Subcutaneous preadipocyte (primary cell): ENCODE results near the gene SAC3D1. TPM values are rescaled to one million over a fixed set of nuclear protein-coding genes. Genes with fewer than 3 reads are reported as not detected.

ENCODE experiments used
- small RNA-seq: library from RNA; depleted of rRNA; stranded (forward); fragments of <200 nt; gene quantifications from one replicate; pipeline ENCODE3, GENCODE V24; 2012
- total RNA-seq: library from RNA; depleted of rRNA; stranded (reverse); fragments of >200 nt; gene quantifications from 2 replicates; pipeline ENCODE4 v1.2.3, GENCODE V29; 2012

SAC3D1 gene
- total RNA-seq: 17.6 and 19.4 TPM in 2 replicates

DNA sequence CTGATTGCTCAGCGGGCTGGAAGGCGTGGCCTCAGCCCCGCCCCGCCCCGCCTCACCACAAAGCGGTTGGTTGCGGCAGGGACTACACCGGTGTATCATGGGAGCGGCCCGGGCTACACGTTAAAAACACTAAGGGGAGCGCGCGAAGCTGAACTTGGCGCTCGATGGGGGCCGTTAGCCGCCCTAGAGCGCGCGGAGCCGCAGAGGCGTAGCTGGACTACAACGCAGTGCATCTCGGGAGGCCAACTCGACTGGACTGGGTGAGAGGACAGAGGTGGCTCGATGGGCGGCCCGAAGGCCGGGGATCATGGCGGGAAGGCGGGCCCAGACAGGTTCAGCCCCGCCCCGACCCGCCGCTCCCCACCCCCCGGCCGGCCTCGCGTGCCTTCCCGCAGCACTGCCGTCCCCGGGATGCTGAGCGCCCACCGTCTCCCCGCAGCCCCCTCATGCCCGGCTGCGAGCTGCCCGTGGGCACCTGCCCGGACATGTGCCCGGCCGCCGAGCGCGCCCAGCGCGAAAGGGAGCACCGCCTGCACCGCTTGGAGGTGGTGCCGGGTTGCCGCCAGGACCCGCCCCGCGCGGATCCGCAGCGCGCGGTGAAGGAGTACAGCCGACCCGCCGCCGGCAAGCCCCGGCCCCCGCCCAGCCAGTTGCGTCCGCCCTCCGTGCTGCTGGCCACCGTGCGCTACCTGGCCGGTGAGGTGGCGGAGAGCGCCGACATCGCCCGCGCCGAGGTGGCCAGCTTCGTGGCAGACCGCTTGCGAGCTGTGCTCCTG is at the start of gene SAC3D1:
Gene SAC3D1 (plus strand): TSS at position 364 of the 776 bp plus-strand sequence. CDS start 83 bp downstream, at position 447.

DNA sequence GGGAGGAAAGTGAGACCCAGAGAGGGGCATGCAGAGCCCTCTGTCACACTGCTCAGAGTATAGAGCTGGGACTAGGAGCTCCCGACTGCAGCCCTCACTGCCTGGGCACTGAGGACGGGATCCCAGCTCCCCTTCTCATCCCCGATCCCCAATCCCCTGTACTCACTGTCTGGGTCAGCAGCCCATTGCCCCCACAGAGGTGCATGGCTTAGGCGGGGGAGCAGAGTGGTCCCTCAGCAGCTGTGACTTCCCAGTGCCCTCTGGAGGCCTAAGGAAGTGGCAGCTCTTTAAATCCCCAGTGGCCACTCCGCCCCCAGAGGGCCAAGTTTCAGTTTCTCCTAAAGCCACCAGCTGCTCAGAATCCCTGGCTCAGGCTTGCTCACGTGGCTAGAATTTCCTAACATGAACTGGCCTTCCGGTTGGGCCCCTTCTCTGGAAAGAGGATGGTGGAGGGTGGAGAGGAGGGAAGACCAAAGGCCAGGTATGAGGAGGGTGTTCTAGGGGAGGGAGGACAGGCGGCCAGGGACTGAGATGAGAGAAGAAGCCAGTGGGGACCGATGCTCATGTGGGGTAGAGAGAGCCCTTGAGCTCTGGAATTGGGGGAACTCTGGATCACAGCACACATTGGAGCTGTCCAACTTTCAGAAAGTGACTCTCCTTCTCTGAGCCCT is 44.2 kb upstream of the SAC3D1 start, which contains the start of gene BATF2:
Gene BATF2 (minus strand): TSS at position 262 of the 671 bp plus-strand sequence. CDS start 57 bp downstream, at position 205.

DNA sequence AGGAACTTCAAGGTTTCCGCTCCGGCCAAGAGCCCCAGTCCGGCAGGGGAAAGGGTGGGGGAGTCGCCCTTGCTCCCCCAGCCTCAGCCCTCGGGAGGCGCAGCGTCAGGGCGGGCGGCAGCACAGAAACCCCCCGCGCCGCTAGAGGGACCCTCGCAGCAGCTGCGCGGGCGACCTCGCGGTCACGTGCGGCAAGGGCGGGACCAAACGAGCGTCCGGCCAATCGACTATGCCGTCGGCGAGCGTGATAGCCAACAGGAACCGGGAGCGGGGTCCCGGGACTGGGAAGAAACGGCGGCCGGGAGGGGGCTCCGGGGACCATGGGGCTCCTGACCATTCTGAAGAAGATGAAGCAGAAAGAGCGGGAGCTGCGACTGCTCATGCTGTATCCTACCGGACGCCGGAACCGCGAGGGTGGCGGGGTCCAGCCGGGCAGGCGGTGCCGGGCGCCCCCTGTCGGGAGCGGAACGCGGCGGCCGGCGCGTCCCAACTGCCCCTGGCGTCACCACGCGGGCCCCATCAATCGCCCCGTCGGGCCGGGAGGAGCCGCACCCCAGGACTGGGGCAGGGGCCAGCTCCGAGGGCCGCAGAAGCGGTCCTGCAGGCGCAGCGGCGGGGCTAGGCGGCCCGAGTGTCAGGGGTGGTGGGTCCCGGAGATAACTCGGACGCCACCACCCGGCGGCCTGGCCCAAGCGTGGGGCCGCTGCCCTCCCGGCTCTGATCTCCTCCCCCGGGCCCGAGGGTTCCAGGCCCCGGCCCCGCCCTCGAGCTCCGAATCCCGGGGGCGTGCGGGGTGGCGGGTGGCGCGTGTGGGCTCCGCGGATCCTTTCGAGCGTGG is 26.9 kb upstream of the SAC3D1 start, which contains the start of gene ARL2:
Gene ARL2 (plus strand): TSS at position 273 of the 838 bp plus-strand sequence. CDS start 48 bp downstream, at position 321.

DNA sequence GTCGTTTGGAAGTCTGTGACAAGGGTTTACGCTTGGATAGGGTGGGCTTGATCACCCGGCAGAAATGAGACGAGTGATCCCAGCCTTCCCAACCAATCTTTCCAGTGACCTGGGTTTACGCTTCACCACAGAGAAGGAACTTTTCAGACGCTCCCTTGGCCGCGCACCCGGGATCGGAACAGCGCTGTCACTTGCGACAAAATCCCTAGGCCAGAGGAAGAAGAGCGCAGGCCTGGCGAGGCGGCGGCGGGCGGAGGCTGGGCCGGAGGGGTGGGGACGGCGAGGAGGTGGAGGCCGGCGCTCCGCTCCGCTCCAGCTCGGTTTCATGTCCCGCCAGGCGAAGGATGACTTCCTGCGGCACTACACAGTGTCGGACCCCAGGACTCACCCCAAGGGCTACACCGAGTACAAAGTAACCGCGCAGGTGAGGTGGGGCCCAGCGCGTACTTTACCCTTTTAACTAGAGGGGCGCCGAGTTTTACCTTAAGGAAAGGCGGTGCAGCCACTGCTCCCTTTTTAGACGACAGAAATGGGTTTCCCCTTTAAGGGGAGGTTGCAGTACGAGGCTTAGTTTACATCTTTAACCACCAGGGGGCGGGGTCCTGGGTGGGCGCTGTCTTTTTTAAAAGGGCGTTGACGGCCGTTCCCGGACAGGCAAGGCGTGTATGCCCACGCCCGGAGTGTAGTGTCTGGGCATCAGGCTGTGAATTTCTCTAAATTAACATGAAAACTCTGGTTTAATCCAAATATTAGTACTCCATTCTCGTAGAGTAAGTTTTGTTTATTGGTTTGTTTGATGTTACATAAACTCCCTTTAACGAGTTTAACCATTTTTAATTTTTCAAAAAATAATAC is 13.6 kb upstream of the SAC3D1 start, which contains the start of gene SNX15:
Gene SNX15 (plus strand): TSS at position 227 of the 855 bp plus-strand sequence. CDS start 99 bp downstream, at position 326.

DNA sequence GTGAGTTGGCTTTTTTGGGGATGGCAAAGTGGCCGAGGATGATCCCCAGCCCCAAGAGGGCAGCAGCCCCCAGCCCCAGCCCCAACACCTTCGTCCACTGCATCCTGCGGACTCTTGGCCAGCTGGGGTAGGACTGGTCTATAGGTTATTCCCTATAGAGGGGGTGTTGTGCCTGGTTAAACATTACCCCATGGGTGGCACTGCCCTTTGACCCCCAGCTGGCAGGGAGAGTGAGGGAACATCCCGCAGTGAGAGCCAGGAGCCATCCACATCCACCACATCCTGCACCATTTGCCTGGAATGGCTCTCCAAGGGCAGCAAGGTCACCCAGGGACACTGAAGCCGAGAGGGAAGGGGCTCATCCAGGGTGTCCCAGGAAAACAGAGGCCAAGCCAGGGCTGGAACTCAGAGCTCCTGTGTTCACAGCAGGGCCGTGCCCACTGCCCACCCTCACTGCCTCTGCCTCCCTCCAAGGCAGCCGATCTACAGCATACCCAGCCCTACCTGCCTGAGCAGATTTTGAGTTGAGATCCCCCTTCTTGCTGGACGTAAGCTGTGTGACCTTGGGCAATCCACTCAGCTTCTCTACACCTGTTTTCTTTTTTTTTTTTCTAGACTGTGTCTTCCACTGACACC is 17.5 kb downstream of the SAC3D1 start, which contains the start of gene NAALADL1:
Gene NAALADL1 (minus strand): TSS at position 135 of the 636 bp plus-strand sequence. CDS start 32 bp downstream, at position 103.

DNA sequence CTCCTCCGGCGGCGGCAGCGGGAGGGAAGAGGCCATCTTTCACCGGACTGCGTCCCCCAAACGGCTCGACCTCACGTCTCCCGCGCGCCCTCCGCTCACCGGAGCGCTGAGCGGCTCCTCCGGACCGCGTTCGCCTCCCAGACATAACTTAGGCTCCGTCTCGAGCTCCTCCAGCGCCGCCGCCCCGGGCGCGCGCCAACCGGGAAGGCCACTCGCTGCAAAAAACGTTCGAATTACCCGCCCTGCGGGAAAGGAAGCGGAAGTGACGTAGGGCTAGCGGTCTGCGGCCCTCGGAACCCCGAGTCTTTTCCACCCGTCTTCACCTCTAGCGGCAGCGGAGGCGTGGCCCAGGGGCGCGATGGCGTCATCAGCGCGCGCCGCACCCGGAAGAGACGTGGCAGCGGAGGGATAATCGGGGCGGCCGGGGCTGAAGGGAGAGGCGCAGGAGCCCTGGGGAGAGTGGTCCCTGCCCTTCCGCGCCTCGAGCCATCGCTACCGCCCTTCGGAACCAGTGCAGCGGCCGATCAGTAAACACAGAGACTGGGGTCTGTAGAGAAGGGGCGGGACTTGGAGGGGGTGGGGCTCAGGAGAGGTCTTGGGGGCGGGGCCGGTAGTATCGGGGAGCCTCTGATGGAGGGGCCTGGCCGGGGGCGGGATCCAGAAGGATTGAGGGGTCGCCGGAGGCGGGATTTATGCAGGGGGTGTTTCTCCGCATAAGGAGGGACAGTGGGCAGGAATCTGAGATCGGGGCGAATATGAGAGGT is 43.0 kb downstream of the SAC3D1 start, which contains the start of the genes CDCA5 and ZFPL1:
Gene CDCA5 (minus strand): TSS at position 207 of the 764 bp plus-strand sequence. CDS start 62 bp downstream, at position 145.
Gene ZFPL1 (plus strand): TSS at position 389 of the 764 bp plus-strand sequence. CDS start 477 bp downstream, outside the sequence.

Small RNAs within 50 kb of the gene (small RNA-seq; reads per million reads assigned to genes)
- not detected for gene MIR6879
- not detected for gene SNX15

Other genes with a start within 250 kb of the SAC3D1 start
- gene MAP4K2, start 238.0 kb upstream of the SAC3D1 start, total RNA-seq: 7.0 and 12.3 TPM in 2 replicates
- 20.2 and 22.1 TPM in 2 replicates for gene MEN1, start 230.7 kb upstream of the SAC3D1 start, total RNA-seq
- under 0.01 TPM in 2 replicates for gene CDC42BPG, start 196.6 kb upstream of the SAC3D1 start, total RNA-seq
- 40.1 and 75.3 TPM in 2 replicates for gene EHD1, start 162.6 kb upstream of the SAC3D1 start, total RNA-seq
- 15.4 and 19.5 TPM in 2 replicates for gene ATG2A, start 124.0 kb upstream of the SAC3D1 start, total RNA-seq
- gene PPP2R5B, start 116.5 kb upstream of the SAC3D1 start, total RNA-seq: 5.9 and 8.2 TPM in 2 replicates
- not detected in 2 replicates for gene GPHA2, start 105.3 kb upstream of the SAC3D1 start, total RNA-seq
- not detected in 2 replicates for gene MAJIN, start 69.1 kb upstream of the SAC3D1 start, total RNA-seq
- gene BATF2, start 44.2 kb upstream of the SAC3D1 start, total RNA-seq: 0.37 and 0.98 TPM in 2 replicates
- 46.7 and 63.2 TPM in 2 replicates for gene ARL2, start 27.1 kb upstream of the SAC3D1 start, total RNA-seq
- 12.1 and 13.2 TPM in 2 replicates for gene SNX15, start 13.8 kb upstream of the SAC3D1 start, total RNA-seq
- 10.8 and 14.3 TPM in 2 replicates for gene NAALADL1, start 17.3 kb downstream of the SAC3D1 start, total RNA-seq
- 12.5 and 18.6 TPM in 2 replicates for gene CDCA5, start 42.8 kb downstream of the SAC3D1 start, total RNA-seq
- 26.8 and 29.0 TPM in 2 replicates for gene ZFPL1, start 43.0 kb downstream of the SAC3D1 start, total RNA-seq
- 122 and 127 TPM in 2 replicates for gene VPS51, start 55.0 kb downstream of the SAC3D1 start, total RNA-seq
- gene TM7SF2, start 70.7 kb downstream of the SAC3D1 start, total RNA-seq: 13.2 and 14.3 TPM in 2 replicates
- gene ZNHIT2, start 76.5 kb downstream of the SAC3D1 start, total RNA-seq: 12.9 and 13.1 TPM in 2 replicates
- 193 and 272 TPM in 2 replicates for gene FAU, start 80.9 kb downstream of the SAC3D1 start, total RNA-seq
- 24.6 and 30.1 TPM in 2 replicates for gene MRPL49, start 81.1 kb downstream of the SAC3D1 start, total RNA-seq
- gene SYVN1, start 93.3 kb downstream of the SAC3D1 start, total RNA-seq: 12.5 and 15.1 TPM in 2 replicates
- gene SPDYC, start 129.0 kb downstream of the SAC3D1 start, total RNA-seq: not detected in 2 replicates
- gene CAPN1, start 140.7 kb downstream of the SAC3D1 start, total RNA-seq: 120 and 136 TPM in 2 replicates
- 9.9 and 17.6 TPM in 2 replicates for gene POLA2, start 220.8 kb downstream of the SAC3D1 start, total RNA-seq